Measurements from ENCODE around the gene NOC3L.
A peak's percentile ranks its signal among the peaks of the same experiment; 100 is the strongest.

The NOC3L gene

DNA sequence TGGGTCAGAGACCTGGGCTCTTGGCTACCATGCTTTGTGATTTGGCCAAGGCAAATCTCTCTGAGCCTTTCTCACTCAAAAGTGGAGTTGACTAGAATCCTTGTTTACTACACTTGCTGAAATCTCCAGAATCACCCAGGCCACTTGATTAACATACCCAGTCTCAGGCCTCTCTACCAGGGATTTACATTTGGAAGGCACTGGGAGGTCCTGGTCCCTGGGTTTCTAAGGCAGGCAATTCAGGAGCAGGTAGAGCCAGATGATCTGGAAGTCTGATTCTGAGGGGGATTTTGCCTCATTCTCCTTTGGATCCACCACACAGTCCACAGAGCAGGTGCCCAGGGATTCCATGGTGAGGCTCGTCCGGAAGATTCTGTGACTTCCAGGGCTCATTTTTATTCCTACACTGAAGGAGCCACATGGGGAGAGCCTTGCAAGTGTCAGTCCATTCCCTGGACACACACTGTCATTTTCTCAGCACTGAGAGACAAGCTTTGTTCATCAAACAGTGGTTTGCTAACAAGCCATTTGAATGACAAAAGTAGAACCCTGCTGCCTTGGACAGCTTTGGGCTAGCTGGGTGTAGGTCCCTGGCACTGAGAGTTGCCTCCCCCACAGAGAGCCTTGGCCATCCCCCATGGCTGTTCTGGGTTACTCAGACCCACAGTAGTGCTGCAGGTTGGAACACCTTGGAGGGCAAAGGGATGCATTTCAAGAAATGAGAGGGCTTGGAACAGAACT is 74.2 kb downstream of the NOC3L start:
- no peak for TF ChIP-seq Cebpa-rat (IDR thresholded peaks at IDR 0.05)
- no peaks in the 10 kb centered on the region for H4K20me1 ChIP-seq
- peaks cover 12% of the 10 kb centered on the region for H3K4me1 ChIP-seq
- H3K9me3 ChIP-seq = no peaks in the 10 kb centered on the region
- no peak overlapping the region for H3K9ac ChIP-seq
- H3K36me3 ChIP-seq = no peaks in the 10 kb centered on the region
- no peak overlapping the region for H3K27ac ChIP-seq
- H3K27me3 ChIP-seq = no peaks in the 10 kb centered on the region
- no peak overlapping the region for H3K4me3 ChIP-seq
- H3K4me2 ChIP-seq = no peak overlapping the region

DNA sequence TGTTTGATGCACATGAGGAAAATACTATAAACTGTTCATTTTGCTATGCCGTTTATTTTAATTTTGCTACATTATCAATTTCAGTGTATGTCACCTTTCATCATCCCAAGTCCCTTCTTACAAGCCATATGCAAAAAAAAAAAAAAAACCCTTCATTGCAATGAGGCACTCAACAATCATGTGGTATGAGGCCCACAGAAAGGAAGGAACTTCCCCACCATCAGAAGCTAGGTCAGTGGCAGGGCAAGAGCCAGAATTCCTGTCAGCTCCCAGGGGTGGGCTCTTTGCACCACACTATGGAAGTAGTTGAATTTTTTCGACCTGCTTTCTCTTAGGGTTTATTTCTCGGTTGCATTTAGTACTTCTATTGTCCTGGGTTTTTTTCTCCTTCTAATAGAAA is 75.4 kb downstream of the NOC3L start:
- H4K20me1 ChIP-seq = no peaks in the 10 kb centered on the region
- no peak overlapping the region for H3K27ac ChIP-seq
- H3K9ac ChIP-seq = no peak overlapping the region
- H3K4me2 ChIP-seq = peak overlapping the region; percentile 27; the same call in 1 of the 2 replicates
- H3K36me3 ChIP-seq = no peaks in the 10 kb centered on the region
- TF ChIP-seq Cebpa-rat (IDR thresholded peaks at IDR 0.05) = no peak
- no peak overlapping the region for H3K4me3 ChIP-seq
- H3K27me3 ChIP-seq = no peaks in the 10 kb centered on the region
- H3K4me1 ChIP-seq = peaks cover under 1% of the 10 kb centered on the region; the same call in 1 of the 2 replicates
- no peaks in the 10 kb centered on the region for H3K9me3 ChIP-seq

DNA sequence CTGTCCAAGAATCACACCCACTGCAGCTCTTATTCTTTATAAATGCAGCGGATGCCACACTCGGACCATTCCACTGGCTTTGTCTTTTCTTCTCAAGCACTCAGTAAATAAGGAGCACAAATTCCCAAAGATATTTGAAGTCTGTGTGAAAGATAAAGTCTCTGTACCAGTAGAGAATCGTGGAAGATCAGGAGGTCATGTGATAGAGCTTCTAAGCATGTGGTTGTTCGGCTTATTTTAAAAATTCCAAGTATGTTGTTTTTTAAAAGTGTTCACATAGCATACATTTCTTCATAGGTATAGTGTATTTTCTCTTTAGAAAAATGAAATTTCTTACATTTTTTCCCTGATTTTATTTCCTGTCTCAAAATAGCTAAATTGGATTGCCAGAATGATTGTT is 75.8 kb downstream of the NOC3L start:
- no peak for TF ChIP-seq Cebpa-rat (IDR thresholded peaks at IDR 0.05)
- Histone ChIP-seq H3K4me2 (no peak overlapping the region), H3K4me3 (no peak overlapping the region), H3K27me3 (no peaks in the 10 kb centered on the region), H3K36me3 (no peaks in the 10 kb centered on the region), H3K9me3 (no peaks in the 10 kb centered on the region), H3K9ac (no peak overlapping the region), H4K20me1 (no peaks in the 10 kb centered on the region), H3K27ac (no peak overlapping the region), H3K4me1 (no peaks in the 10 kb centered on the region)

DNA sequence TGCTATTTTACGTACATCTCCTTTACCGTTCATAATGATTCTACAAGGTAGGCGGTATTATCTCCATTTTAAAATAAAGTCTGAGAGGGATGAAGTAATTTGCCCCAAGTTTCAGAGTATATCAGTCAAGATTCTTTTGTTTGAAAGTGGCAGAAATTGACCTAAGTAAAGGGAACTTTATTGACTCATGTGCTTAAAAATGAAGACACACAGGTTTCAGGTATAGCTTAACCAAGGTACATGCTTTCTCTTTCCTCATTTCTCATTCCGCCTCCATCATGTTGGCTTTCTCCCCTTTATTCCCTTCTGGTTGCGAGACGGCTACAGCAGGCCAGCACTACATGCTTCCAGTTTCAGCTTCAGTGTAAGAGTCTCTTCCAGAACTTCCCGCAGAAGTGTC is 77.5 kb downstream of the NOC3L start:
- Histone ChIP-seq H4K20me1 (no peaks in the 10 kb centered on the region), H3K4me1 (no peaks in the 10 kb centered on the region)
- no peak for TF ChIP-seq Cebpa-rat (IDR thresholded peaks at IDR 0.05)

More for the DNA sequence above, 77.5 kb downstream of the NOC3L start:
- Histone ChIP-seq H3K4me2 (no peak overlapping the region), H3K27me3 (no peaks in the 10 kb centered on the region), H3K27ac (no peak overlapping the region), H3K4me3 (no peak overlapping the region), H3K9ac (no peak overlapping the region), H3K9me3 (no peaks in the 10 kb centered on the region), H3K36me3 (no peaks in the 10 kb centered on the region)
